ENCODE results near the gene GATA2.

DNA sequence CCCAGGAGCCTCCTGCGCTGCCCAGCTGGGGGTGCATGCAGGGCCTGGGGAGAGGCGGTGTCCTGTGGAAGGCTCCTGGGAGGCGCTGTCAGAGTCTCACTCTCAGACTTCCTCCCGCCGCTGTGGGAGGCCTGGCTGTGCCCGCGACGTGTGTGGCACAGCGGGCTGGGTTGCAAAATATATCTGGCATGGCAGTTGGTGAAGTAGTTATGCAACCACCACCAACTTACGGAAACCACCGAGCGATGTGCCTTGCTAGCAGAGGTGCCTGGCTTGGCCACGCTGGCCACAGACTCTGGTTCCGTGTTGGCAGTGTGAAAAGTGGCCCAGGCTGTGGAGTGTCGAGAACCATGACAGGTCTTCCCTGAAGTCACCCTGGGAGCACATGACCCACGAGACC is 30.6 kb upstream of the GATA2 start:
- TF ChIP-seq CTCF (IDR thresholded peaks at IDR 0.05) (no peak), POLR2A (IDR thresholded peaks at IDR 0.05) (no peak)

Data from tibial nerve (tissue), 3 donors.